Right lobe of liver (tissue), 6 donors: ENCODE data around the gene TRAPPC2L. TPM values are rescaled to one million over a fixed set of nuclear protein-coding genes. Genes with fewer than 3 reads are reported as not detected.

Source experiments
- ATAC-seq, 4 donors: fragments of 200-7000 bp; cut with Tn5 transposase; one replicate each; pipeline ENCODE4 v1.9.1; 2020; ENCODE audit warnings: mild to moderate bottlenecking in 4 of 4, moderate library complexity in 4 of 4
- DNase-seq, 3 donors: peaks; one replicate each; pipeline ENCODE4 v3.0.0-alpha.2; 2020
- H3K27ac ChIP-seq, 3 donors: fragments of 200-600 bp; one replicate each; pipeline ENCODE4 v1.8.0; 2022
- H3K27me3 ChIP-seq, 2 donors: fragments of 200-600 bp; one replicate each; pipeline ENCODE4 v1.8.0; 2022
- H3K36me3 ChIP-seq, 4 donors: fragments of 200-600 bp; sonication (generic) in 1 of 4; one replicate each; pipeline versions ENCODE4 v1.5.1 to v1.8.0; 2017 to 2022; ENCODE audit warnings: control low read depth in 1 of 4
- H3K4me1 ChIP-seq, 4 donors: fragments of 200-600 bp; sonication (generic) in 1 of 4; one replicate each; pipeline versions ENCODE4 v1.5.1 to v1.8.0; 2017 to 2022; ENCODE audit warnings: control low read depth in 1 of 4
- H3K4me3 ChIP-seq, 3 donors: fragments of 200-600 bp; one replicate each; pipeline ENCODE4 v1.8.0; 2022
- H3K9me3 ChIP-seq, 4 donors: fragments of 200-600 bp; sonication (generic) in 1 of 4; one replicate each; pipeline versions ENCODE4 v1.5.1 to v1.8.0; 2017 to 2022; ENCODE audit warnings: control low read depth in 1 of 4
- CTCF ChIP-seq, 4 donors: fragments of 200-600 bp in 3 of 4; fragments of 450-650 bp in 1 of 4; IDR thresholded peaks; one replicate each; pipeline versions ENCODE4 v1.5.1 to v1.8.0; 2016 to 2022; ENCODE audit warnings: antibody characterized with exemption in 4 of 4, mild to moderate bottlenecking in 2 of 4
- POLR2A ChIP-seq: fragments of 450-650 bp; IDR thresholded peaks from one replicate; pipeline ENCODE4 v1.6.1; 2017; ENCODE audit warnings: antibody characterized with exemption, mild to moderate bottlenecking
- WGBS: methylation state at CpG from one replicate; pipeline ENCODE4 v1.1.6; 2018; ENCODE audit warnings: low coverage, low lambda C conversion rate; ENCODE audit not compliant: insufficient coverage; ENCODE audit errors: missing lambda C conversion rate; 5-methylcytosine and 5-hydroxymethylcytosine counted together
- intact Hi-C, 2 donors: fragments of 100-400 bp; cut with DNase I; formaldehyde crosslinking; loops; one replicate each; pipeline versions ENCODE4 v1.11.2 to v1.14.1; 2022
- total RNA-seq, 6 experiments: library from RNA; depleted of rRNA in 2 of 6; stranded (reverse); fragments of >200 nt in 2 of 6; fragmentation: NEBNext Ultra II Directional in 3 of 6; extraction: Animal tissue kit (Norgen Biotek cat#: 25700) in 3 of 6; gene quantifications; one replicate each; pipeline versions ENCODE4 v1.1.0 to v1.2.4, GENCODE V29; 2016 to 2023
- donor health status: DM: no; HTN: yes; CAD: no.
- donor health status: DM: no; HTN: no; CAD: no.
- donor health status: DM: no; HTN: no; CAD: no.
- donor health status: DM: no; HTN: yes; CAD: no.
- donor health status: DM: no; HTN: yes; CAD: no.

TRAPPC2L gene
- total RNA-seq, 6 experiments from 2014 or later: 15.1 to 25.5 (median 20.1) TPM

GRCh38 chr16:88846088-88846487 is 10.8 kb upstream of the TRAPPC2L start:
- H3K27me3 ChIP-seq: no peaks in the 10 kb centered on the region
- ATAC-seq: no peak
- no peaks in the 10 kb centered on the region for H3K9me3 ChIP-seq
- intact Hi-C loops: no loop called here
- no peak for DNase-seq
- 81% methylated on average over 5 of the region's 9 CpGs for WGBS
- no peak overlapping the region for H3K4me3 ChIP-seq
- TF ChIP-seq CTCF (IDR thresholded peaks at IDR 0.05): no peak
- TF ChIP-seq POLR2A: no peak
- no peak overlapping the region for H3K27ac ChIP-seq
- H3K36me3 ChIP-seq: no peaks in the 10 kb centered on the region
- H3K4me1 ChIP-seq: no peaks in the 10 kb centered on the region

GRCh38 chr16:88847654-88848053 is 9.3 kb upstream of the TRAPPC2L start:
- Histone ChIP-seq H3K4me1 (no peaks in the 10 kb centered on the region), H3K27me3 (no peaks in the 10 kb centered on the region), H3K27ac (no peak overlapping the region), H3K4me3 (no peak overlapping the region), H3K9me3 (no peaks in the 10 kb centered on the region), H3K36me3 (no peaks in the 10 kb centered on the region)
- DNase-seq (no peak), ATAC-seq (no peak)
- WGBS: 100% methylated on average over 3 of the region's 18 CpGs
- no peak for TF ChIP-seq POLR2A
- no peak for TF ChIP-seq CTCF (IDR thresholded peaks at IDR 0.05)
- intact Hi-C loops: no loop called here

- Histone ChIP-seq H3K4me1 (no peaks in the 10 kb centered on the region), H3K36me3 (no peaks in the 10 kb centered on the region), H3K9me3 (no peaks in the 10 kb centered on the region), H3K27ac (no peak overlapping the region), H3K27me3 (no peaks in the 10 kb centered on the region), H3K4me3 (no peak overlapping the region)
- DNase-seq (no peak), ATAC-seq (no peak)
- intact Hi-C loops: no loop called here
- 94% methylated on average over 6 of the region's 21 CpGs for WGBS
- no peak for TF ChIP-seq POLR2A
- TF ChIP-seq CTCF (IDR thresholded peaks at IDR 0.05): no peak
Observed at GRCh38 chr16:88848557-88848956, 8.4 kb upstream of the TRAPPC2L start.

GRCh38 chr16:88850531-88851199 is 6.3 kb upstream of the TRAPPC2L start:
- H3K9me3 ChIP-seq: no peaks in the 10 kb centered on the region
- H3K4me3 ChIP-seq: no peak overlapping the region
- no peak overlapping the region for H3K27ac ChIP-seq
- intact Hi-C loops: no loop called here
- 65% methylated on average over 11 of the region's 33 CpGs for WGBS
- ATAC-seq: peak in 1 of 4 donors; percentile 22
- peaks cover 0 to 5% (median 1%) of the 10 kb centered on the region in 4 donors for H3K4me1 ChIP-seq
- H3K36me3 ChIP-seq: no peaks in the 10 kb centered on the region
- TF ChIP-seq POLR2A (no peak), CTCF (IDR thresholded peaks at IDR 0.05) (no peak)
- H3K27me3 ChIP-seq: no peaks in the 10 kb centered on the region
- no peak for DNase-seq

- DNase-seq (no peak), ATAC-seq (no peak)
- intact Hi-C loops: no loop called here
- H3K27me3 ChIP-seq: no peaks in the 10 kb centered on the region
- H3K9me3 ChIP-seq: no peaks in the 10 kb centered on the region
- 95% methylated on average over 15 of the region's 19 CpGs for WGBS
- H3K4me3 ChIP-seq: no peak overlapping the region
- TF ChIP-seq POLR2A (no peak), CTCF (IDR thresholded peaks at IDR 0.05) (no peak)
- no peak overlapping the region for H3K27ac ChIP-seq
- peaks cover 0 to 12% (median 4%) of the 10 kb centered on the region in 4 donors for H3K4me1 ChIP-seq
- no peaks in the 10 kb centered on the region for H3K36me3 ChIP-seq
Observed at GRCh38 chr16:88851616-88852015, 5.3 kb upstream of the TRAPPC2L start.
